ENCODE measurements around the gene MAP3K5. TPM values are rescaled to one million over a fixed set of nuclear protein-coding genes. Genes with fewer than 3 reads are reported as not detected.

MAP3K5 gene
- total RNA-seq, 4 donors from 2014 or later: 16.2 to 52.7 (median 34.8) TPM

GRCh38 chr6:136683209-136683941 lies 108.9 kb downstream of the MAP3K5 start:
- 95 to 97% methylated on average over 3 to 4 of the region's 4 CpGs for WGBS, 2 donors (ENCODE audit: low coverage in 1 of 2)
- Histone ChIP-seq H3K36me3 (peaks cover 0 to under 1% (median 0%) of the 10 kb centered on the region in 4 donors), H3K9me3 (no peaks in the 10 kb centered on the region), H3K4me1 (no peaks in the 10 kb centered on the region), H3K4me3 (no peak overlapping the region), H3K27ac (no peak overlapping the region), H3K27me3 (no peaks in the 10 kb centered on the region)
- in situ Hi-C loops (cut with MboI; ENCODE audit: low pct_ligation_motif_present in 1 of 4, low pct_unique_long_range_greater_than_20kb in 1 of 4, low sequenced_read_pairs in 3 of 4): no loop called here
- intact Hi-C loops (cut with DNase I; ENCODE audit: low total_unique reads): no loop called here
- DNase-seq: no peak
- TF ChIP-seq EP300 (IDR thresholded peaks at IDR 0.05; ENCODE audit: low read depth): no peak
- TF ChIP-seq POLR2AphosphoS5 (IDR thresholded peaks at IDR 0.05): no peak
- TF ChIP-seq POLR2A (IDR thresholded peaks at IDR 0.05): no peak
- TF ChIP-seq CTCF (IDR thresholded peaks at IDR 0.05): no peak

- H3K27ac ChIP-seq: no peak overlapping the region
- no peak for DNase-seq
These were observed 110.0 kb downstream of the MAP3K5 start for GRCh38 chr6:136682292-136682691.

GRCh38 chr6:136677822-136678221 lies 114.5 kb downstream of the MAP3K5 start:
- intact Hi-C loops (cut with DNase I; ENCODE audit: low total_unique reads) (no loop called here), in situ Hi-C loops (cut with MboI; ENCODE audit: low pct_ligation_motif_present in 1 of 4, low pct_unique_long_range_greater_than_20kb in 1 of 4, low sequenced_read_pairs in 3 of 4) (no loop called here)
- TF ChIP-seq EP300 (IDR thresholded peaks at IDR 0.05; ENCODE audit: low read depth) (no peak), POLR2A (IDR thresholded peaks at IDR 0.05) (no peak), CTCF (IDR thresholded peaks at IDR 0.05) (no peak), POLR2AphosphoS5 (IDR thresholded peaks at IDR 0.05) (no peak)
- Histone ChIP-seq H3K9me3 (no peaks in the 10 kb centered on the region), H3K4me1 (no peaks in the 10 kb centered on the region), H3K4me3 (no peak overlapping the region), H3K27me3 (no peaks in the 10 kb centered on the region), H3K36me3 (no peaks in the 10 kb centered on the region), H3K27ac (no peak overlapping the region)
- no peak for DNase-seq

More at GRCh38 chr6:136682292-136682691, 110.0 kb downstream of the MAP3K5 start:
- no peak overlapping the region for H3K4me3 ChIP-seq
- intact Hi-C loops (cut with DNase I; ENCODE audit: low total_unique reads) (no loop called here), in situ Hi-C loops (cut with MboI; ENCODE audit: low pct_ligation_motif_present in 1 of 4, low pct_unique_long_range_greater_than_20kb in 1 of 4, low sequenced_read_pairs in 3 of 4) (no loop called here)
- H3K27me3 ChIP-seq: no peaks in the 10 kb centered on the region
- TF ChIP-seq POLR2A (IDR thresholded peaks at IDR 0.05): no peak
- H3K9me3 ChIP-seq: no peaks in the 10 kb centered on the region
- no peaks in the 10 kb centered on the region for H3K4me1 ChIP-seq
- WGBS, 2 donors (ENCODE audit: low coverage in 1 of 2): 91 to 100% methylated on average over 2 to 3 of the region's 3 CpGs
- no peaks in the 10 kb centered on the region for H3K36me3 ChIP-seq

GRCh38 chr6:136677344-136677743 lies 114.9 kb downstream of the MAP3K5 start:
- Histone ChIP-seq H3K27me3 (no peaks in the 10 kb centered on the region), H3K9me3 (no peaks in the 10 kb centered on the region), H3K27ac (no peak overlapping the region), H3K4me3 (no peak overlapping the region), H3K4me1 (no peaks in the 10 kb centered on the region), H3K36me3 (no peaks in the 10 kb centered on the region)
- no peak for DNase-seq
- WGBS, 2 donors (ENCODE audit: low coverage in 1 of 2): 100% methylated on average over 4 of the region's 4 CpGs; no CpG with 5 or more reads in 1 of the 2 donors
- in situ Hi-C loops (cut with MboI; ENCODE audit: low pct_ligation_motif_present in 1 of 4, low pct_unique_long_range_greater_than_20kb in 1 of 4, low sequenced_read_pairs in 3 of 4) (no loop called here), intact Hi-C loops (cut with DNase I; ENCODE audit: low total_unique reads) (no loop called here)
- TF ChIP-seq POLR2AphosphoS5 (IDR thresholded peaks at IDR 0.05): no peak
- TF ChIP-seq POLR2A (IDR thresholded peaks at IDR 0.05): no peak
- no peak for TF ChIP-seq CTCF (IDR thresholded peaks at IDR 0.05)
- no peak for TF ChIP-seq EP300 (IDR thresholded peaks at IDR 0.05; ENCODE audit: low read depth)

- H3K36me3 ChIP-seq: no peaks in the 10 kb centered on the region
- H3K27ac ChIP-seq: no peak overlapping the region
- 92 to 100% methylated on average over 3 of the region's 3 CpGs for WGBS, 2 donors (ENCODE audit: low coverage in 1 of 2)
- H3K9me3 ChIP-seq: no peaks in the 10 kb centered on the region
- in situ Hi-C loops (cut with MboI; ENCODE audit: low pct_ligation_motif_present in 1 of 4, low pct_unique_long_range_greater_than_20kb in 1 of 4, low sequenced_read_pairs in 3 of 4) (no loop called here), intact Hi-C loops (cut with DNase I; ENCODE audit: low total_unique reads) (no loop called here)
- TF ChIP-seq EP300 (IDR thresholded peaks at IDR 0.05; ENCODE audit: low read depth): no peak
- no peak for DNase-seq
- no peaks in the 10 kb centered on the region for H3K27me3 ChIP-seq
- no peak overlapping the region for H3K4me3 ChIP-seq
- no peaks in the 10 kb centered on the region for H3K4me1 ChIP-seq
These were observed 116.2 kb downstream of the MAP3K5 start for GRCh38 chr6:136676075-136676474.
